ENCODE measurements around the gene GRID2. TPM values are rescaled to one million over a fixed set of nuclear protein-coding genes. Genes with fewer than 3 reads are reported as not detected.
"Not testable (repeated sequence)": the region's sequence is repeated elsewhere in the genome, so short reads cannot be mapped to it uniquely, and the experiment has no call there.

Gene GRID2
- total RNA-seq, 1 donor from 2014 or later = not detected

DNA sequence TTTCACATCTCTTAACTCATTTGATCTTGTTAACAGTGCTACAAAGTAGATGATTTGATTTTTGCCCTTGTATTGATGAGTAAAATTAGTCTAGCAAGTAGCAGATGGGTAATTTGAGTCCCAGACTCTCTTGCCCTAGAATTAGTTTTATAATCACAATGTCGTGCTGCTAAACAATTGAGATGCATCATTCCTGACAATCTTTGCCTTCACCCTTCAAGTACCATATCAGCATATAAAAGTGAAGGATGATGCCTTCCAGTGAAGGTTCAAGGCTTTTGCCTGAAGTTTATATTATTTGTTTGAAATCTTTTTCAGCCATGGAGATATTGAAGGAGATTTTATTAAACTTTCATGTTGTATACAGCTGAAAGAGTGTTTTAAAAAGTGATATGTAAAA is 141.4 kb downstream of the GRID2 start:
- H3K27ac ChIP-seq = no peak overlapping the region
- no peaks in the 10 kb centered on the region for H3K4me1 ChIP-seq
- DNase-seq = no peak
- H3K27me3 ChIP-seq (ENCODE audit: low read depth) = no peaks in the 10 kb centered on the region
- H3K4me3 ChIP-seq = no peak overlapping the region
- ATAC-seq = no peak
- intact Hi-C loops (cut with DNase I) = no loop called here
- no peaks in the 10 kb centered on the region for H3K36me3 ChIP-seq
- TF ChIP-seq, protein P1, sequence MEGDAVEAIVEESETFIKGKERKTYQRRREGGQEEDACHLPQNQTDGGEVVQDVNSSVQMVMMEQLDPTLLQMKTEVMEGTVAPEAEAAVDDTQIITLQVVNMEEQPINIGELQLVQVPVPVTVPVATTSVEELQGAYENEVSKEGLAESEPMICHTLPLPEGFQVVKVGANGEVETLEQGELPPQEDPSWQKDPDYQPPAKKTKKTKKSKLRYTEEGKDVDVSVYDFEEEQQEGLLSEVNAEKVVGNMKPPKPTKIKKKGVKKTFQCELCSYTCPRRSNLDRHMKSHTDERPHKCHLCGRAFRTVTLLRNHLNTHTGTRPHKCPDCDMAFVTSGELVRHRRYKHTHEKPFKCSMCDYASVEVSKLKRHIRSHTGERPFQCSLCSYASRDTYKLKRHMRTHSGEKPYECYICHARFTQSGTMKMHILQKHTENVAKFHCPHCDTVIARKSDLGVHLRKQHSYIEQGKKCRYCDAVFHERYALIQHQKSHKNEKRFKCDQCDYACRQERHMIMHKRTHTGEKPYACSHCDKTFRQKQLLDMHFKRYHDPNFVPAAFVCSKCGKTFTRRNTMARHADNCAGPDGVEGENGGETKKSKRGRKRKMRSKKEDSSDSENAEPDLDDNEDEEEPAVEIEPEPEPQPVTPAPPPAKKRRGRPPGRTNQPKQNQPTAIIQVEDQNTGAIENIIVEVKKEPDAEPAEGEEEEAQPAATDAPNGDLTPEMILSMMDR (IDR thresholded peaks at IDR 0.05) = no peak
- no peaks in the 10 kb centered on the region for H3K9me3 ChIP-seq

DNA sequence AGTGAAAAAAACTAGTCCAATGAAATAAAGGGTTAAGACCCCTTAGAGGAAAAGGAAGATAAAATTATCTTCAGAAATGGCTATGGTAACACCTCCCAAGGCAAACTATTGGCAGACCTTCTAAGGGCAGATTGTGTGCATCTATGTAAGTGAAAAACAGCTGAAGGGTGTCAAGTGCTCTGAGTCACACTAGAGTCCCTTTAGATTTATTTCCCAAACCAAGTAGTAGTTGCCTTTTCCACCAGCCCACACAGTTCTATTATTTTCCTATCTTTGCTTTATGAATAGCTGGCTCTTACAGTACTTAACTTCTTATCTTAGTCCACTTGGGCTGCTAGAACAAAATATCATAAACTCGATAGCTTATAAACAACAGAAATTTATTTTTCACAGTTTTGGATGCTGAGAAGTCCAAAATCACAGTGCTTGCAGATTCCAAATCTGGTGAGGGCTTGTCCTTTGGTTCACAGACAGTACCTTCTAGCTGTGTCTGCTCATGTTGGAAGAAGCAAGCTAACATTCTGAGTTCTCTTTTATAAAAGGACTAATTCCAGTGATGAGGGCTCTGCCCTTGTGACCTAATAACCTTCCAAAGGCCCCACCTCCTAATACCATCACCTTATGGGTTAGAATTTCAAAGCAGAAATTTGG is 143.6 kb downstream of the GRID2 start:
- H3K27me3 ChIP-seq (ENCODE audit: low read depth) = no peaks in the 10 kb centered on the region
- ATAC-seq = no peak
- TF ChIP-seq, protein P1 (IDR thresholded peaks at IDR 0.05) = no peak

DNA sequence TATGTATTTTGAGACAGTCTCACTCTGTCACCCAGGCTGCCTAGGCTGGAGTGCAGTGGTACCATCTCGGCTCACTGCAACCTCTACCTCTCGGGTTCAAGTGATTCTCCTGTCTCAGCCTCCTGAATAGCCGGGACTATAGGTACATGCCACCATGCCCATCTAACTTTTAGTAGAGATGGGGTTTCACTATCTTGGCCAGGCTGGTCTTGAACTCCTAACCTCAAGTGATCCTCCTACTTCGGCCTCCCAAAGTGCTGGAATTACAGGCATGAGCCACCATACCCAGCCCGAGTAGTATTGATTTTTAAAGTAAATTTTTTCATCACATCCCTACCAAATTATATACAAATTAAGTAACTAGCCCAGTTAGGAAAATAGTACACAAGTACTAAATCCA is 144.4 kb downstream of the GRID2 start:
- intact Hi-C loops (cut with DNase I); DNase-seq: not testable (repeated sequence)

More for the DNA sequence above, 143.6 kb downstream of the GRID2 start:
- no peaks in the 10 kb centered on the region for H3K9me3 ChIP-seq
- H3K36me3 ChIP-seq = no peaks in the 10 kb centered on the region
- H3K27ac ChIP-seq = no peak overlapping the region
- intact Hi-C loops (cut with DNase I) = no loop called here
- DNase-seq = no peak
- no peaks in the 10 kb centered on the region for H3K4me1 ChIP-seq
- no peak overlapping the region for H3K4me3 ChIP-seq

DNA sequence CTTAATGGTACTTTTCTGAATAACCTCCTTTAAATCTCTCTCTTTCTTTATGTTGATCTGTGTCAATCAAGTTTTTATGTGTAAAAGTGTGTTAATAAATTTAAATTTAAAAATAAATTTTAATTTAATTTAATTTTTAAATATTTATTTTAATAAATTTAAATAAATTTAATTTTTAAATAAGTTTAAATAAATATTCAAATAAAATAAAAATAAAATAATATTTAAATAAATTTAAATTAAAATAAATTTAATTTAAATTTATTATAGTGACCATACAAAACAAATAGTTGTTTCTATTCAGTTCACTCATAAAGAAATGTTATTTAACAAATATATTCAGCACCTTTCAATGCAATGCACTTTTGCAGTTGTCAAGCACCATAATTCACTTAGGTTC is 146.9 kb downstream of the GRID2 start:
- Histone ChIP-seq H3K9me3 (no peaks in the 10 kb centered on the region), H3K36me3 (no peaks in the 10 kb centered on the region), H3K4me3 (no peak overlapping the region), H3K4me1 (no peaks in the 10 kb centered on the region), H3K27me3 (ENCODE audit: low read depth) (no peaks in the 10 kb centered on the region), H3K27ac (no peak overlapping the region)
- DNase-seq (no peak), ATAC-seq (no peak)
- intact Hi-C loops (cut with DNase I) = no loop called here
- TF ChIP-seq, protein P1 (IDR thresholded peaks at IDR 0.05) = no peak

More for the DNA sequence above, 144.4 kb downstream of the GRID2 start:
- H3K36me3 ChIP-seq; H3K4me1 ChIP-seq; H3K27ac ChIP-seq; H3K27me3 ChIP-seq (ENCODE audit: low read depth); ATAC-seq; H3K4me3 ChIP-seq; H3K9me3 ChIP-seq: not testable (repeated sequence)

DNA sequence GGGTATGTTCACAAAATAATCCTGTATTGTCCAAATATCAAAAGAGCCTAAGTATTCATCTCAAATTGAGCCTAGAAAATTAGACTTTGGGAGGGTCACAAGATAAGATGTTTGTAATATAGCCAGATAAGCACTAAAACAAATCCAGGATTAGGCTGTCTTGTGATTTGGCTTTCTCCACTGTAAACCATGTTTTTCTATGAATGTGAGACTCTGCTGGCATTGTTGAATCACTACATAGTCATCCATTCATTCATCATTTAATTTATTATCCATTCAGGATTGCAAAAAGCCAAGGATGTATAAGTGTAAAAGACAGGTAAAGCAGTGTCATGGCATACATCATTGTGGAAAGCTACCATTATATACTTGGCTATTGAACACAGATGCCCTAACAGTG is 148.0 kb downstream of the GRID2 start:
- Histone ChIP-seq H3K27ac (no peak overlapping the region), H3K4me3 (no peak overlapping the region), H3K4me1 (no peaks in the 10 kb centered on the region), H3K36me3 (no peaks in the 10 kb centered on the region), H3K9me3 (no peaks in the 10 kb centered on the region), H3K27me3 (ENCODE audit: low read depth) (no peaks in the 10 kb centered on the region)
- intact Hi-C loops (cut with DNase I) = no loop called here
- DNase-seq (no peak), ATAC-seq (no peak)
- TF ChIP-seq, protein P1 (IDR thresholded peaks at IDR 0.05) = no peak

DNA sequence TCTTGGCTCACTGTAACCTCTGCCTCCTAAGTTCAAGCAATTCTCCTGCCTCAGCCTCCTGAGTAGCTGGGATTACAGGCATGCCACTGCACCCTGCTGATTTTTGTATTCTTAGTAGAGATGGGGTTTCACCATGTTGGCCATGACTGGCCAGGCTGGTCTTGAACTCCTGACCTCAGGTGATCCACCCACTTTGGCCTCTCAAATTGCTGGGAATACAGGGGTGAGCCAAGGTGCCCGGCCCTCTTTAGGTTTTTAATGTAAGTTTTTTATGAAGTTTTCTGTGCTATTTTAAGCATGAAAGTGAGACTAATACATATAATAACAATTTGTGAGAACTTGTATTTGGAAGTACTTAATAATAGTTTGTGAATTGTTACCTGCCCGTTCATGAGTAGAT is 148.6 kb downstream of the GRID2 start:
- H3K27me3 ChIP-seq (ENCODE audit: low read depth); DNase-seq; H3K4me1 ChIP-seq; H3K36me3 ChIP-seq; H3K9me3 ChIP-seq; ATAC-seq; intact Hi-C loops (cut with DNase I); H3K27ac ChIP-seq; H3K4me3 ChIP-seq: not testable (repeated sequence)

All from lower lobe of right lung (tissue), 2 donors.